ENCODE results near the gene MAOA. TPM values are rescaled to one million over a fixed set of nuclear protein-coding genes. Genes with fewer than 3 reads are reported as not detected.

MAOA gene
- total RNA-seq, 1 experiment from 2014 or later, result 6.3 TPM

GRCh38 chrX:43644124-43644701 is 11.9 kb upstream of the MAOA start:
- peak overlapping the region; percentile 52 for H3K4me2 ChIP-seq (ENCODE audit: low read length)
- CTCF ChIA-PET, result no interaction called here
- BruUV-seq (replicated peaks), result no TSS peak

GRCh38 chrX:43646800-43647199 is 9.3 kb upstream of the MAOA start:
- Histone ChIP-seq H4K20me1 (ENCODE audit: low read length) (no peaks in the 10 kb centered on the region), H3K9me3 (ENCODE audit: low read length) (no peaks in the 10 kb centered on the region), H3K79me2 (ENCODE audit: low read length) (no peaks in the 10 kb centered on the region), H3K4me3 (ENCODE audit: low read length) (no peak overlapping the region), H2AFZ (ENCODE audit: low read length) (no peak overlapping the region), H3K9ac (ENCODE audit: low read length) (no peak overlapping the region), H3K27ac (ENCODE audit: low read length) (no peak overlapping the region), H3K4me1 (ENCODE audit: insufficient read depth, low read length) (peaks cover 12% of the 10 kb centered on the region), H3F3A (ENCODE audit: low read length, unreplicated experiment) (no peaks in the 10 kb centered on the region), H3K4me2 (ENCODE audit: low read length) (no peak overlapping the region), H3K36me3 (ENCODE audit: low read depth, low read length) (no peaks in the 10 kb centered on the region), H3K27me3 (ENCODE audit: low read length) (no peaks in the 10 kb centered on the region), H3K9me2 (replicated peaks; ENCODE audit: low read length) (no peaks in the 10 kb centered on the region)
- POLR2A ChIA-PET (ENCODE audit: unreplicated experiment), result no interaction called here
- ATAC-seq (no peak), DNase-seq (no peak)
- CTCF ChIA-PET, result no interaction called here
- intact Hi-C loops (cut with micrococcal nuclease), result no loop called here
- BruUV-seq (replicated peaks), result no TSS peak
- TF ChIP-seq EZH2phosphoT487 (IDR thresholded peaks at IDR 0.05; ENCODE audit: borderline replicate concordance, low read length) (no peak), EZH2 (IDR thresholded peaks at IDR 0.05; ENCODE audit: low read length, unreplicated experiment) (no peak)
- TF ChIP-seq, protein P1, sequence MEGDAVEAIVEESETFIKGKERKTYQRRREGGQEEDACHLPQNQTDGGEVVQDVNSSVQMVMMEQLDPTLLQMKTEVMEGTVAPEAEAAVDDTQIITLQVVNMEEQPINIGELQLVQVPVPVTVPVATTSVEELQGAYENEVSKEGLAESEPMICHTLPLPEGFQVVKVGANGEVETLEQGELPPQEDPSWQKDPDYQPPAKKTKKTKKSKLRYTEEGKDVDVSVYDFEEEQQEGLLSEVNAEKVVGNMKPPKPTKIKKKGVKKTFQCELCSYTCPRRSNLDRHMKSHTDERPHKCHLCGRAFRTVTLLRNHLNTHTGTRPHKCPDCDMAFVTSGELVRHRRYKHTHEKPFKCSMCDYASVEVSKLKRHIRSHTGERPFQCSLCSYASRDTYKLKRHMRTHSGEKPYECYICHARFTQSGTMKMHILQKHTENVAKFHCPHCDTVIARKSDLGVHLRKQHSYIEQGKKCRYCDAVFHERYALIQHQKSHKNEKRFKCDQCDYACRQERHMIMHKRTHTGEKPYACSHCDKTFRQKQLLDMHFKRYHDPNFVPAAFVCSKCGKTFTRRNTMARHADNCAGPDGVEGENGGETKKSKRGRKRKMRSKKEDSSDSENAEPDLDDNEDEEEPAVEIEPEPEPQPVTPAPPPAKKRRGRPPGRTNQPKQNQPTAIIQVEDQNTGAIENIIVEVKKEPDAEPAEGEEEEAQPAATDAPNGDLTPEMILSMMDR (conservative IDR thresholded peaks at IDR 0.05; ENCODE audit: low read depth, low read length), result no peak

More at GRCh38 chrX:43644124-43644701, 11.9 kb upstream of the MAOA start:
- intact Hi-C loops (cut with micrococcal nuclease), result no loop called here
- peaks cover 12% of the 10 kb centered on the region for H3K4me1 ChIP-seq (ENCODE audit: insufficient read depth, low read length)
- no peak overlapping the region for H2AFZ ChIP-seq (ENCODE audit: low read length)
- no peaks in the 10 kb centered on the region for H4K20me1 ChIP-seq (ENCODE audit: low read length)
- H3K9me3 ChIP-seq (ENCODE audit: low read length), result no peaks in the 10 kb centered on the region
- H3F3A ChIP-seq (ENCODE audit: low read length, unreplicated experiment), result no peaks in the 10 kb centered on the region
- ATAC-seq (no peak), DNase-seq (peak; percentile 75)
- H3K4me3 ChIP-seq (ENCODE audit: low read length), result no peak overlapping the region
- H3K36me3 ChIP-seq (ENCODE audit: low read depth, low read length), result no peaks in the 10 kb centered on the region
- POLR2A ChIA-PET (ENCODE audit: unreplicated experiment), result no interaction called here
- TF ChIP-seq EZH2 (IDR thresholded peaks at IDR 0.05; ENCODE audit: low read length, unreplicated experiment), result no peak
- TF ChIP-seq EZH2phosphoT487 (IDR thresholded peaks at IDR 0.05; ENCODE audit: borderline replicate concordance, low read length), result no peak
- TF ChIP-seq, protein P1 (conservative IDR thresholded peaks at IDR 0.05; ENCODE audit: low read depth, low read length), result no peak
- H3K27me3 ChIP-seq (ENCODE audit: low read length), result no peaks in the 10 kb centered on the region
- peak overlapping the region; percentile 41 for H3K27ac ChIP-seq (ENCODE audit: low read length)
- no peaks in the 10 kb centered on the region for H3K9me2 ChIP-seq (replicated peaks; ENCODE audit: low read length)
- H3K79me2 ChIP-seq (ENCODE audit: low read length), result no peaks in the 10 kb centered on the region
- H3K9ac ChIP-seq (ENCODE audit: low read length), result no peak overlapping the region

DNA sequence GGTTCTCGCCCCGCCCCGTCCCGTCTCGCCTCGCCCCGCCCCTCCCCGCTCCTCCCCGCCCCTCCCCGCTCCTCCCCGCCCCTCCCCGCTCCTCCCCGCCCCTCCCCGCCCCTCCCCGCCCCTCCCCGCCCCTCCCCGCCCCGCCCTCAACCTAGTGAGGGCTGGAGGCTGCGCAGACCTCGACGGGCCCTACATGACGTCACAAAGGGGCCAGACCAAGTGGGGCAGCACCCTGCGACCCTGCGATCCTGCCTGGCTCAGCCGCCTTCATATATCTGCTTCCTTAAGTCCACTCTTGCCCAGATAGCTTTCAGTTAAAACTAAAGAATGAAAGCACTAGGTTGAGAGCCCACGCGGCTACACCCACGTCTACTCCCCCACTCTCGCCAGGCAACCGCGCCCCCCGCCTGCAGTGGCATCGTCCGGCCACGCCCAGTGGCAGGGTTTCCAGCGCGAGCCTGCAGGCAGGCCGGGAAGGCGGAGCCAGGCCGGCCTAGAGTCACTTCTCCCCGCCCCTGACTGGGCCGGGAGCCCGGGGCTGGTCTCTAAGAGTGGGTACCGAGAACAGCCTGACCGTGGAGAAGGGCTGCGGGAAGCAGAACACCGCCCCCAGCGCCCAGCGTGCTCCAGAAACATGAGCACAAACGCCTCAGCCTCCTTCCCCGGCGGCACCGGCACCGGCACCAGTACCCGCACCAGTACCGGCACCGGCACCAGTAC is 1.5 kb upstream of the MAOA start:
- H3K4me3 ChIP-seq (ENCODE audit: low read length), result peak overlapping the region; percentile 73
- no peaks in the 10 kb centered on the region for H3K9me3 ChIP-seq (ENCODE audit: low read length)
- peak overlapping the region; percentile 95 for H3K4me2 ChIP-seq (ENCODE audit: low read length)
- no TSS peak for BruUV-seq (replicated peaks)
- intact Hi-C loops (cut with micrococcal nuclease), result loop anchor here (10.0 kb wide), 2 partner anchors 90 to 150 kb away; no protein-coding TSS in a partner anchor
- DNase-seq (peak; percentile 93), ATAC-seq (peak; percentile 96)
- no peaks in the 10 kb centered on the region for H4K20me1 ChIP-seq (ENCODE audit: low read length)
- H2AFZ ChIP-seq (ENCODE audit: low read length), result peak overlapping the region; percentile 99
- H3K9ac ChIP-seq (ENCODE audit: low read length), result peak overlapping the region; percentile 98
- peak overlapping the region; percentile 87 for H3K27ac ChIP-seq (ENCODE audit: low read length)
- POLR2A ChIA-PET (ENCODE audit: unreplicated experiment), result no interaction called here
- no peaks in the 10 kb centered on the region for H3K36me3 ChIP-seq (ENCODE audit: low read depth, low read length)
- H3F3A ChIP-seq (ENCODE audit: low read length, unreplicated experiment), result no peaks in the 10 kb centered on the region
- no peaks in the 10 kb centered on the region for H3K27me3 ChIP-seq (ENCODE audit: low read length)
- H3K4me1 ChIP-seq (ENCODE audit: insufficient read depth, low read length), result no peaks in the 10 kb centered on the region; the same call in 1 of the 2 replicates
- no peaks in the 10 kb centered on the region for H3K79me2 ChIP-seq (ENCODE audit: low read length)
- no peaks in the 10 kb centered on the region for H3K9me2 ChIP-seq (replicated peaks; ENCODE audit: low read length)
- CTCF ChIA-PET, result no interaction called here
- no peak for TF ChIP-seq EZH2phosphoT487 (IDR thresholded peaks at IDR 0.05; ENCODE audit: borderline replicate concordance, low read length)
- TF ChIP-seq EZH2 (IDR thresholded peaks at IDR 0.05; ENCODE audit: low read length, unreplicated experiment), result no peak
- TF ChIP-seq, protein P1 (conservative IDR thresholded peaks at IDR 0.05; ENCODE audit: low read depth, low read length), result peak; percentile 28; the same call in 1 of the 2 replicates
